PC-3 (cell line): ENCODE results near the gene SNRNP70. TPM values are rescaled to one million over a fixed set of nuclear protein-coding genes. Genes with fewer than 3 reads are reported as not detected.

Source experiments
- ATAC-seq: fragments of 200-7000 bp; cut with Tn5 transposase; 2 replicates; pipeline ENCODE4 v1.9.1; 2020; ENCODE audit warnings: mild to moderate bottlenecking, moderate library complexity
- BruUV-seq: library from RNA; stranded (reverse); fragments of 400-500 nt; replicated peaks from 2 replicates; lab custom pipeline; 2021; lab: Mats Ljungman, UMichigan
- CTCF ChIA-PET: fragments of 300-600 bp; sonication (Branson Sonifier 250); formaldehyde crosslinking; loops from one replicate; lab custom pipeline; 2022; ENCODE audit warnings: antibody characterized with exemption; lab: Charles Lee
- POLR2A ChIA-PET: fragments of 300-600 bp; sonication (Branson Sonifier 250); formaldehyde crosslinking; loops from one replicate; lab custom pipeline; 2022; ENCODE audit warnings: antibody characterized with exemption; ENCODE audit not compliant: unreplicated experiment; lab: Charles Lee
- DNase-seq: peaks from one replicate; pipeline ENCODE4 v3.0.0-alpha.2; 2015
- H2AFZ ChIP-seq: fragments of 300-600 bp; sonication (generic); 2 replicates; pipeline ENCODE4 v1.6.0; 2016; ENCODE audit warnings: antibody characterized with exemption, low read length
- H3F3A ChIP-seq: fragments of 300-600 bp; sonication (generic); one replicate; pipeline ENCODE4 v1.6.0; 2017; ENCODE audit warnings: antibody characterized with exemption, low read length, control low read depth, mild to moderate bottlenecking; ENCODE audit not compliant: unreplicated experiment
- H3K27ac ChIP-seq: fragments of 300-600 bp; sonication (generic); 2 replicates; pipeline ENCODE4 v1.5.1; 2016; ENCODE audit warnings: mild to moderate bottlenecking, low read length
- H3K27me3 ChIP-seq: fragments of 300-600 bp; sonication (generic); 2 replicates; pipeline ENCODE4 v1.6.1; 2016; ENCODE audit warnings: low read length, mixed read lengths
- H3K36me3 ChIP-seq: fragments of 300-600 bp; sonication (generic); 2 replicates; pipeline ENCODE4 v1.6.1; 2016; ENCODE audit warnings: low read depth, mixed run types, low read length, mixed read lengths
- H3K4me1 ChIP-seq: fragments of 300-600 bp; sonication (generic); 2 replicates; pipeline ENCODE4 v1.5.1; 2016; ENCODE audit warnings: low read length; ENCODE audit not compliant: insufficient read depth
- H3K4me2 ChIP-seq: fragments of 300-600 bp; sonication (generic); 2 replicates; pipeline ENCODE4 v1.6.0; 2016; ENCODE audit warnings: low read length
- H3K4me3 ChIP-seq: fragments of 300-600 bp; sonication (generic); 2 replicates; pipeline ENCODE4 v1.5.1; 2016; ENCODE audit warnings: mild to moderate bottlenecking, low read length, mixed read lengths
- H3K79me2 ChIP-seq: fragments of 300-600 bp; sonication (generic); 2 replicates; pipeline ENCODE4 v1.6.1; 2017; ENCODE audit warnings: low read length, mixed read lengths
- H3K9ac ChIP-seq: fragments of 300-600 bp; sonication (generic); 2 replicates; pipeline ENCODE4 v1.6.0; 2016; ENCODE audit warnings: mild to moderate bottlenecking, low read length
- H3K9me2 ChIP-seq: fragments of 300-600 bp; sonication (generic); replicated peaks from 2 replicates; pipeline ENCODE4 v1.6.1; 2016; ENCODE audit warnings: mixed run types, low read length, mixed read lengths
- H3K9me3 ChIP-seq: fragments of 300-600 bp; sonication (generic); 2 replicates; pipeline ENCODE4 v1.6.1; 2016; ENCODE audit warnings: low read length, mixed read lengths
- H4K20me1 ChIP-seq: fragments of 300-600 bp; sonication (generic); 2 replicates; pipeline ENCODE4 v1.6.1; 2016; ENCODE audit warnings: low read length, mixed read lengths
- CTCF ChIP-seq: fragments of 300-600 bp; sonication (generic); conservative IDR thresholded peaks from 2 replicates; pipeline ENCODE4 v1.5.1; 2017; ENCODE audit warnings: antibody characterized with exemption, low read depth, mild to moderate bottlenecking, low read length
- EZH2 ChIP-seq: fragments of 300-600 bp; sonication (generic); IDR thresholded peaks from one replicate; pipeline ENCODE4 v1.6.1; 2017; ENCODE audit warnings: antibody characterized with exemption, mild to moderate bottlenecking, low read length; ENCODE audit not compliant: unreplicated experiment
- EZH2phosphoT487 ChIP-seq: fragments of 300-600 bp; sonication (generic); IDR thresholded peaks from 2 replicates; pipeline ENCODE4 v1.6.1; 2018; ENCODE audit warnings: mild to moderate bottlenecking, antibody characterized with exemption, low read length, borderline replicate concordance
- intact Hi-C: fragments of 100-400 bp; cut with micrococcal nuclease; formaldehyde crosslinking; loops from 2 replicates; pipeline ENCODE4 v1.9.0; 2023
- total RNA-seq: library from RNA; depleted of rRNA; stranded (reverse); fragments of >200 nt; gene quantifications from 2 replicates; pipeline ENCODE4 v1.2.3, GENCODE V29; 2014

SNRNP70 gene
- total RNA-seq, 1 experiment from 2014 or later, result 367 TPM

- no peak overlapping the region for H3K4me3 ChIP-seq
- no peaks in the 10 kb centered on the region for H4K20me1 ChIP-seq
- no peak for ATAC-seq
- no peak overlapping the region for H2AFZ ChIP-seq
- BruUV-seq, result no TSS peak
- H3K4me2 ChIP-seq, result no peak overlapping the region
- intact Hi-C loops, result no loop called here
- no peaks in the 10 kb centered on the region for H3F3A ChIP-seq
- no peaks in the 10 kb centered on the region for H3K36me3 ChIP-seq
- H3K27me3 ChIP-seq, result no peaks in the 10 kb centered on the region
- ChIA-PET CTCF (no interaction called here), POLR2A (no interaction called here)
- no peak for DNase-seq
- no peaks in the 10 kb centered on the region for H3K9me3 ChIP-seq
- H3K4me1 ChIP-seq, result peaks cover 31% of the 10 kb centered on the region
- H3K79me2 ChIP-seq, result peaks cover 6% of the 10 kb centered on the region
- TF ChIP-seq EZH2 (no peak), EZH2phosphoT487 (no peak), CTCF (no peak)
- H3K9me2 ChIP-seq, result no peaks in the 10 kb centered on the region
- H3K9ac ChIP-seq, result no peak overlapping the region
- H3K27ac ChIP-seq, result no peak overlapping the region
Measured at GRCh38 chr19:49153167-49153809, 68.0 kb downstream of the SNRNP70 start.

GRCh38 chr19:49154279-49154678 lies 69.0 kb downstream of the SNRNP70 start:
- Histone ChIP-seq H3K27me3 (no peaks in the 10 kb centered on the region), H3F3A (no peaks in the 10 kb centered on the region), H3K79me2 (peaks cover 12% of the 10 kb centered on the region), H3K4me3 (no peak overlapping the region), H2AFZ (no peak overlapping the region), H3K36me3 (no peaks in the 10 kb centered on the region), H3K4me2 (no peak overlapping the region), H4K20me1 (no peaks in the 10 kb centered on the region), H3K9ac (no peak overlapping the region), H3K9me3 (no peaks in the 10 kb centered on the region), H3K4me1 (peaks cover 28% of the 10 kb centered on the region), H3K9me2 (no peaks in the 10 kb centered on the region), H3K27ac (no peak overlapping the region)
- ATAC-seq (no peak), DNase-seq (no peak)
- POLR2A ChIA-PET, result no interaction called here
- intact Hi-C loops, result no loop called here
- BruUV-seq, result no TSS peak
- TF ChIP-seq EZH2phosphoT487 (no peak), EZH2 (no peak), CTCF (no peak)
- CTCF ChIA-PET, result no interaction called here

- Histone ChIP-seq H3K36me3 (no peaks in the 10 kb centered on the region), H3K27ac (no peak within 1 kb of the TSS), H2AFZ (no peak within 1 kb of the TSS), H3F3A (no peaks in the 10 kb centered on the region), H3K4me1 (peaks cover 21% of the 10 kb centered on the region), H3K4me2 (no peak within 1 kb of the TSS), H3K9ac (no peak within 1 kb of the TSS), H3K79me2 (peaks cover 12% of the 10 kb centered on the region), H3K9me3 (no peaks in the 10 kb centered on the region), H3K4me3 (no peak within 1 kb of the TSS), H4K20me1 (no peaks in the 10 kb centered on the region), H3K9me2 (no peaks in the 10 kb centered on the region), H3K27me3 (no peaks in the 10 kb centered on the region)
- CTCF ChIA-PET, result interaction anchor here (0.7 kb wide), 1 partner anchor 162 kb away, joined by 4 read pairs; the partner anchor contains the start of genes GYS1 and RUVBL2
- no peak for TF ChIP-seq CTCF
- no peak for TF ChIP-seq EZH2
- TF ChIP-seq EZH2phosphoT487, result no peak
- DNase-seq (no peak), ATAC-seq (no peak)
- POLR2A ChIA-PET, result no interaction called here
- intact Hi-C loops, result no loop called here
- no TSS peak for BruUV-seq
Measured at GRCh38 chr19:49155005-49155819, 70.0 kb downstream of the SNRNP70 start, which contains the start of gene HRC. Gene HRC (minus strand): TSS chr19:49155396. CDS start chr19:49155237, 159 bp downstream.
